GM10266 (cell line): ENCODE measurements around the gene BGN.

Experiments used
- DNase-seq: peaks from one replicate; pipeline ENCODE4 v3.0.0; 2012; ENCODE audit errors: extremely low spot score
- CTCF ChIP-seq: IDR thresholded peaks from 2 replicates; pipeline ENCODE4 v1.5.1; 2012; ENCODE audit warnings: mild to moderate bottlenecking, low read depth; ENCODE audit not compliant: control insufficient read depth, insufficient read depth; ENCODE audit errors: missing control alignments

BGN gene

GRCh38 chrX:153538424-153538823, 43.6 kb downstream of the BGN start:
- DNase-seq, result no peak
- no peak for TF ChIP-seq CTCF

DNA sequence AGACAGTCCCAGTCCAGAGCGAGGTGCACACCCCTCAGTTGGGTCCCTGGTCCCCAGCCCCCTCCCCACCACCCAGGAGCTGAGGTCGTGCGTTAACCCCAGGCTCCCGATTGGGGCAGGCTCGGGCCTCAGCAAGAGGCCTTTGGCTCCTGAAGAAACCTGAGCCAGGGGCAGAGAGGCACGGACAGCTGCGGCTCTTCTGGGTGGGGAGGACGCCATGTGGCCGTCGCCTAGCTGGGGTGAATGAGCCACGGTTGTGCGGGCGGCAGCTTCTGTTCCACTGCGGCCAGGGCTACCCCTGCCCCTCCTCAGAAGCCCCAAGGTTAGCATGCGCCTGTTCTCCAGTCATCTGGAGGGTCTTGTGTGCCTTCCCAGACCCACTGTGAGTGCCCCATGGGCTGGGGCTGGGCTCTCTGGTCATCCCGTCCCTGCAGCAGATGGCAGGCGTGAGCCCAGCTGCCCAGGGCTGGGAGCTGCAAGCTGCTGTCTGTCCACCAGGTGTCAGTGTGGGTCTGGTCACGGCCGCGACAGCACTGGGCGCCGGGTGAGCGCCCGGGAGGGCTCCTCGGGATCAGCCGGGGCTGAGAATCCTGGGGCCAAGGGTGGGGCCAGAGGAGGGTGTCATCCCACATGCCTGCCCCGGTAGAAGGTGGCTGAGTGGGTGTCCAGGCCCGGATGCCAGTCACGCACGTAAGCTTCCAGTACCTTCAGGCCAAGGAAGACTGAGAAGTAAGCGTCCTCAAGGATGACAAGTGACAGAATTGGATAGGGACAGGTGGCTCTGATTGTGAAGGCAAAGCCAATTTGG, 44.6 kb downstream of the BGN start:
- peak; percentile 71 for DNase-seq
- peak; percentile 88 for TF ChIP-seq CTCF

DNA sequence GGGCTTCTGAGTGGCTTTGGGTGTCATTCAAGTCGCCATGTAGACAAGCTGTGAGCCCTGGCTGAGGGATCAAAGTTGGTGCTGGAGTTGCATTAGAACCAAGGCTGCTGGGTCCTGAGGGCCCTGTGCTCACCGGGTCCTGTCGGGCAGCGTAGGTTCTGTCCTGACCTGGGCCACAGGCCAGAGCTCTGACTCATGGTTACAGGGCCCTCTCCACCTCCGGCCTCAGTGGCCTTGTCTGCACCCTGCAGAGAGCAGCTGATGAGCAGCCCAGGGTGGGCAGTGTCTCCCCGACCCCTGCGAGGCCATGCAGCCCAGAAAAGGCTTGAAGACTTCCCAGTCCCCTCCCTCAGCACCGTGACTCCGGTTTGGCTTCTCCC, 45.2 kb downstream of the BGN start:
- no peak for DNase-seq
- TF ChIP-seq CTCF, result no peak

- no peak for TF ChIP-seq CTCF
- no peak for DNase-seq
Observed at GRCh38 chrX:153544727-153545126, 49.9 kb downstream of the BGN start.

DNA sequence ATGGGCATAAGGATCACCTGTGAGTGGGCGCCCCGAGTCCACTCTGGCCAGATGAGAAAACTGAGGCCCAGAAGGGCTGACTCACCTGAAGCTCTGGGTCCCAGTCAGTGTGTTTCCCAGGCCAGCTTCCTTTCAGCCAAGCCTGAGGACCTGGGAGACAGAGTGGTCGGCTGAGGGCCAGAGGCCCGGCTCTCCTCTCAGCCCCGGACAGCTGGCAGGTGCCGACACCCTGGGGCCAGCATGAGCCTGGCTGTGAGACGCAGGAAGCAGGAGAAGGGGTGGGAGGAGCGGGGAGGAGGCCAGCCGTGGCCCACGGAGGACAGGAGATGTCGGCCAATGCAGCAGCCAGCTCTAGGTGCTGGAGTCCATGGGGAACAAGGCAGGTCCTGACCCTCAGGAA, 51.6 kb downstream of the BGN start:
- no peak for TF ChIP-seq CTCF
- DNase-seq, result no peak

GRCh38 chrX:153547195-153547594, 52.4 kb downstream of the BGN start:
- TF ChIP-seq CTCF, result no peak
- no peak for DNase-seq

DNA sequence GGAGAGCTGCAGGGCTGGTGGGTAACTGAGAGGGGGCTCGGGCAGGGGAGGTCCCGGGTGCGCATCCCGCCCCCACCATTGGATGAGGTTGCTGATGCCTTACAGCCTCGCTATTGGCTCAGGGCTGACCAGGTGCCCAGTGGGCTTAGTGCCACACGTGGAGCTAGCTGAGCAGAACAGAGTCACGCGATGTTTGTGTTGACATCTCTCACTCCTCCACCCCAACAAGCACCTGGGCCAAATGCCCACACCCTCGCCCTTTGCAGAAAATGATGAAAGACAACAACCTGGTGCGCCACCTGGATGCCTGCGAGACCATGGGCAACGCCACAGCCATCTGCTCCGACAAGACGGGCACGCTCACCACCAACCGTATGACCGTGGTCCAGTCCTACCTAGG, 54.5 kb downstream of the BGN start:
- no peak for TF ChIP-seq CTCF
- DNase-seq, result no peak
